Measurements from ENCODE around the gene DDX3Y. TPM values are rescaled to one million over a fixed set of nuclear protein-coding genes. Genes with fewer than 3 reads are reported as not detected.

DDX3Y gene
- total RNA-seq, 1 experiment from 2014 or later: not detected

DNA sequence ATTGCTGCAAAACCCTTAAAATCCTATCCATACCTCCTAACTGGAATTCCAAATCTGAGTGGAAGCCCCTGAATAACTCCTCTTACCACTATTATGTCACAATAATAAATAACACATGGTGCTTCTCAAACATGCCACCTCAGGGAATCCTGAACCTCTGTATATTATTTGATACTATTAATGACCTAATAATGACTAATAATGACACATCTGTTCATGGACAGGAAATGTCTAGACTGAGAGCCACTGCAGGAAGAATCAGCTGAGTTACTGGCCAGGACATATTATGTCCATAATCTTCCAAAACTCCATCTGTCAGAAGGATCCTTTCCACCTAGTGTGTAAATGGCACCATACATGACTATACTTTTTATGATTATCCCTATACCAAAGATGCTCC, 7.7 kb upstream of the DDX3Y start:
- H3K4me1 ChIP-seq (replicated peaks; ENCODE audit: insufficient read depth): no peaks in the 10 kb centered on the region
- no peaks in the 10 kb centered on the region for H3K79me2 ChIP-seq (ENCODE audit: low read depth)
- H3F3A ChIP-seq (ENCODE audit: insufficient read depth, low read depth): no peaks in the 10 kb centered on the region
- no peaks in the 10 kb centered on the region for H3K9me2 ChIP-seq (ENCODE audit: insufficient read depth)
- no peak overlapping the region for H2AFZ ChIP-seq
- H3K27ac ChIP-seq: no peak overlapping the region
- TF ChIP-seq EZH2 (IDR thresholded peaks at IDR 0.05; ENCODE audit: low read depth): no peak
- TF ChIP-seq, protein P1, sequence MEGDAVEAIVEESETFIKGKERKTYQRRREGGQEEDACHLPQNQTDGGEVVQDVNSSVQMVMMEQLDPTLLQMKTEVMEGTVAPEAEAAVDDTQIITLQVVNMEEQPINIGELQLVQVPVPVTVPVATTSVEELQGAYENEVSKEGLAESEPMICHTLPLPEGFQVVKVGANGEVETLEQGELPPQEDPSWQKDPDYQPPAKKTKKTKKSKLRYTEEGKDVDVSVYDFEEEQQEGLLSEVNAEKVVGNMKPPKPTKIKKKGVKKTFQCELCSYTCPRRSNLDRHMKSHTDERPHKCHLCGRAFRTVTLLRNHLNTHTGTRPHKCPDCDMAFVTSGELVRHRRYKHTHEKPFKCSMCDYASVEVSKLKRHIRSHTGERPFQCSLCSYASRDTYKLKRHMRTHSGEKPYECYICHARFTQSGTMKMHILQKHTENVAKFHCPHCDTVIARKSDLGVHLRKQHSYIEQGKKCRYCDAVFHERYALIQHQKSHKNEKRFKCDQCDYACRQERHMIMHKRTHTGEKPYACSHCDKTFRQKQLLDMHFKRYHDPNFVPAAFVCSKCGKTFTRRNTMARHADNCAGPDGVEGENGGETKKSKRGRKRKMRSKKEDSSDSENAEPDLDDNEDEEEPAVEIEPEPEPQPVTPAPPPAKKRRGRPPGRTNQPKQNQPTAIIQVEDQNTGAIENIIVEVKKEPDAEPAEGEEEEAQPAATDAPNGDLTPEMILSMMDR (conservative IDR thresholded peaks at IDR 0.05): no peak
- H3K4me2 ChIP-seq: no peak overlapping the region
- no peaks in the 10 kb centered on the region for H3K36me3 ChIP-seq (ENCODE audit: low read depth)
- H3K9me3 ChIP-seq (ENCODE audit: insufficient read depth, low read depth): no peaks in the 10 kb centered on the region
- DNase-seq: no peak
- BruUV-seq (replicated peaks): no TSS peak
- H3K27me3 ChIP-seq (ENCODE audit: insufficient read depth, low read depth): no peaks in the 10 kb centered on the region
- intact Hi-C loops (cut with micrococcal nuclease; ENCODE audit: unreplicated experiment): no loop called here
- POLR2A ChIA-PET (ENCODE audit: unreplicated experiment): no interaction called here
- no peak overlapping the region for H3K4me3 ChIP-seq
- H4K20me1 ChIP-seq (ENCODE audit: insufficient read depth): no peaks in the 10 kb centered on the region
- CTCF ChIA-PET: no interaction called here

DNA sequence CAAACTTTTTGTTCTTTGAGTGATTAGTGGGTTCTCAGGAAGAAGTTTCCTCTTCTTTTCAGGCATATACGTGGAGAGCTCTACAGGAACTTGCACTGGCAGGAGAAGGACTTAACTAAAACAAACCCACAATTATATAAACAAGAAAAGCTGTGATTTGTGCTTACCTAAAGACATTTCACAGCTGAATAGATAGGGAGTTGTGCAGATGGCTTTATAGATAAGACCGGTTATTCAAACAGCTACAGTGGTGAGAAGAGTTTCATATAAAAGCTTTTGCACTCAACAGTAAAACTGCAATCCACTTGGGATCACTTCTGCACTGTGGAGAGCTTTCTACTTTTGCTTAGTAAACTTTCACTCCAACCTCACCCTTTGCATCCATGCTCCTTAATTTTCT, 6.1 kb upstream of the DDX3Y start:
- Histone ChIP-seq H3K4me3 (no peak overlapping the region), H3K4me1 (replicated peaks; ENCODE audit: insufficient read depth) (no peaks in the 10 kb centered on the region), H3K36me3 (ENCODE audit: low read depth) (no peaks in the 10 kb centered on the region), H3K9me2 (ENCODE audit: insufficient read depth) (no peaks in the 10 kb centered on the region), H3K79me2 (ENCODE audit: low read depth) (no peaks in the 10 kb centered on the region), H3K9me3 (ENCODE audit: insufficient read depth, low read depth) (no peaks in the 10 kb centered on the region), H3F3A (ENCODE audit: insufficient read depth, low read depth) (no peaks in the 10 kb centered on the region), H2AFZ (no peak overlapping the region), H3K4me2 (no peak overlapping the region), H3K27me3 (ENCODE audit: insufficient read depth, low read depth) (no peaks in the 10 kb centered on the region), H3K27ac (no peak overlapping the region), H4K20me1 (ENCODE audit: insufficient read depth) (no peaks in the 10 kb centered on the region)
- no TSS peak for BruUV-seq (replicated peaks)
- ChIA-PET CTCF (no interaction called here), POLR2A (ENCODE audit: unreplicated experiment) (no interaction called here)
- intact Hi-C loops (cut with micrococcal nuclease; ENCODE audit: unreplicated experiment): no loop called here
- TF ChIP-seq, protein P1 (conservative IDR thresholded peaks at IDR 0.05): no peak
- DNase-seq: no peak

DNA sequence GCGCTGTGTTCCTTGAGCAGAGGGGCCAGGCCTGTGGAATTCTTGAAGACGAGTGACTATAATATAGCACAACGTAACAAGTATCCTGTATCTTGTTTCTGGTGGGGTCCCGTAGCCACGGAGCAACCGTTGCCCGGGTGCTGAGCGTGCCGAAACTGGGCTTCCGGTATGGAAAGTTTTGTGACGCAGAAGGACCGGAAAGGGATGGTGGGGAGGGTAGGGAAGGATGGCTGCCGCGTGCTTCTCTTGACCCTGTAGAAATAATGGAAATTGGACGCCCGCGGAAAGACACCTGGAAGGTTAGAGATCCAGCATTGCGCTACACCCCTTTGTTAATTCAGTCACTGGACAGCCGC, 827 bp downstream of the DDX3Y start:
- no peaks in the 10 kb centered on the region for H3K9me3 ChIP-seq (ENCODE audit: insufficient read depth, low read depth)
- H3K4me3 ChIP-seq: no peak overlapping the region
- ChIA-PET CTCF (no interaction called here), POLR2A (ENCODE audit: unreplicated experiment) (no interaction called here)
- no peaks in the 10 kb centered on the region for H3K4me1 ChIP-seq (replicated peaks; ENCODE audit: insufficient read depth)
- no peak overlapping the region for H3K4me2 ChIP-seq
- H3K9me2 ChIP-seq (ENCODE audit: insufficient read depth): no peaks in the 10 kb centered on the region
- H4K20me1 ChIP-seq (ENCODE audit: insufficient read depth): no peaks in the 10 kb centered on the region
- H3K36me3 ChIP-seq (ENCODE audit: low read depth): no peaks in the 10 kb centered on the region
- intact Hi-C loops (cut with micrococcal nuclease; ENCODE audit: unreplicated experiment): no loop called here
- no peak overlapping the region for H3K27ac ChIP-seq
- no peaks in the 10 kb centered on the region for H3K27me3 ChIP-seq (ENCODE audit: insufficient read depth, low read depth)
- no peaks in the 10 kb centered on the region for H3K79me2 ChIP-seq (ENCODE audit: low read depth)
- no peak overlapping the region for H2AFZ ChIP-seq
- BruUV-seq (replicated peaks): no TSS peak
- no peak for DNase-seq
- TF ChIP-seq, protein P1 (conservative IDR thresholded peaks at IDR 0.05): no peak
- no peak for TF ChIP-seq EZH2 (IDR thresholded peaks at IDR 0.05; ENCODE audit: low read depth)
- no peaks in the 10 kb centered on the region for H3F3A ChIP-seq (ENCODE audit: insufficient read depth, low read depth)

All from PC-9 (cell line).